ENCODE results near the gene HYOU1. TPM values are rescaled to one million over a fixed set of nuclear protein-coding genes. Genes with fewer than 3 reads are reported as not detected.
A peak's percentile ranks its signal among the peaks of the same experiment; 100 is the strongest.

HYOU1 gene
- total RNA-seq, 5 donors from 2014 or later (not counting 1 experiment from before 2014, with no cell fraction given) = 91.2 to 113 (median 112) TPM

- ATAC-seq (replicated peaks in 1 of 4) = peak; percentile 2 to 13 (median 6)
Observed at GRCh38 chr11:119093942-119094815, 37.2 kb upstream of the HYOU1 start.

GRCh38 chr11:119092880-119093842, 36.2 kb upstream of the HYOU1 start:
- Mint-ChIP-seq H3K9me3 (no peaks in the 10 kb centered on the region), H3K4me1 (peaks cover 28 to 30% (median 28%) of the 10 kb centered on the region in 3 donors), H3K27ac (peak overlapping the region; percentile 82 to 83), H3K27me3 (no peaks in the 10 kb centered on the region), H3K4me3 (peak overlapping the region; percentile 88 to 98 (median 92)), H3K36me3 (peaks cover 26% of the 10 kb centered on the region)
- no peaks in the 10 kb centered on the region for H3K27me3 ChIP-seq (replicated peaks in 1 of 2; ENCODE audit: control insufficient read depth in 2 of 2, extremely low read depth in 1 of 2, insufficient read depth in 2 of 2, low read length in 1 of 2)
- ATAC-seq (replicated peaks in 1 of 4) (no peak), DNase-seq (no peak)
- 64% methylated on average over 6 of the region's 12 CpGs for WGBS (ENCODE audit: insufficient coverage)
- ChIA-PET CTCF (interaction anchor here in 1 of 2 donors (0.9 kb wide), 1 partner anchor 9 kb away, joined by 5 read pairs; the partner anchor contains the start of gene DPAGT1), POLR2A (interaction anchor here (0.5 to 2.0 kb wide), 3 partner anchors 8 to 9 kb away, joined by 3 to 14 read pairs (median 6); partner anchors contain the start of genes DPAGT1 (in 1 of the 2) and HMBS (in 1 of the 2))
- H3K9me3 ChIP-seq = no peaks in the 10 kb centered on the region
- H3K4me1 ChIP-seq (ENCODE audit: control insufficient read depth in 1 of 2, extremely low read depth in 1 of 2, insufficient read depth in 2 of 2, low read length in 2 of 2) = peaks cover 7 to 29% of the 10 kb centered on the region in 2 experiments
- peaks cover 0 to 22% of the 10 kb centered on the region in 2 donors for H3K36me3 ChIP-seq (ENCODE audit: control insufficient read depth in 2 of 2, extremely low read depth in 1 of 2, insufficient read depth in 1 of 2, low read length in 1 of 2)
- peak overlapping the region in 1 of 2 donors; percentile 73 for H3K4me3 ChIP-seq (ENCODE audit: control insufficient read depth in 1 of 2, extremely low read depth in 1 of 2, low read length in 1 of 2)
- peak overlapping the region; percentile 55 for H3K27ac ChIP-seq (ENCODE audit: low read length)

More at GRCh38 chr11:119093942-119094815, 37.2 kb upstream of the HYOU1 start:
- Histone ChIP-seq H3K4me1 (ENCODE audit: control insufficient read depth in 1 of 2, extremely low read depth in 1 of 2, insufficient read depth in 2 of 2, low read length in 2 of 2) (peaks cover 7 to 29% of the 10 kb centered on the region in 2 experiments), H3K9me3 (no peaks in the 10 kb centered on the region), H3K27ac (ENCODE audit: low read length) (peak overlapping the region; percentile 55), H3K27me3 (replicated peaks in 1 of 2; ENCODE audit: control insufficient read depth in 2 of 2, extremely low read depth in 1 of 2, insufficient read depth in 2 of 2, low read length in 1 of 2) (no peaks in the 10 kb centered on the region), H3K4me3 (ENCODE audit: control insufficient read depth in 1 of 2, extremely low read depth in 1 of 2, low read length in 1 of 2) (peak overlapping the region; percentile 73 to 95), H3K36me3 (ENCODE audit: control insufficient read depth in 2 of 2, extremely low read depth in 1 of 2, insufficient read depth in 1 of 2, low read length in 1 of 2) (peaks cover 0 to 28% of the 10 kb centered on the region in 2 donors)
- Mint-ChIP-seq H3K36me3 (peaks cover 35% of the 10 kb centered on the region), H3K9me3 (no peaks in the 10 kb centered on the region), H3K4me1 (peaks cover 30 to 32% (median 31%) of the 10 kb centered on the region in 3 donors), H3K4me3 (peak overlapping the region; percentile 88 to 98 (median 92)), H3K27me3 (no peaks in the 10 kb centered on the region), H3K27ac (peak overlapping the region; percentile 90 to 93)
- POLR2A ChIA-PET = interaction anchor here (0.5 to 2.0 kb wide), 14 partner anchors 8 to 166 kb away, joined by 3 to 15 read pairs (median 4); partner anchors contain the start of genes C2CD2L (in 2 of the 2), VPS11 (in 2 of the 2), DPAGT1 (in 1 of the 2) and HINFP (in 1 of the 2)
- peak in 18 of 35 experiments; percentile 6 to 59 (median 28) for DNase-seq
- WGBS (ENCODE audit: insufficient coverage) = under 1% methylated on average over 70 of the region's 81 CpGs
- CTCF ChIA-PET = interaction anchor here (0.6 to 1.7 kb wide), 4 partner anchors 9 to 103 kb away, joined by 3 to 7 read pairs (median 5); partner anchors contain the start of genes C2CD2L (in 1 of the 2), HINFP (in 1 of the 2) and HMBS (in 1 of the 2)

GRCh38 chr11:119091966-119092879, 35.2 kb upstream of the HYOU1 start:
- DNase-seq (no peak), ATAC-seq (replicated peaks in 1 of 4) (no peak)
- Histone ChIP-seq H3K27me3 (replicated peaks in 1 of 2; ENCODE audit: control insufficient read depth in 2 of 2, extremely low read depth in 1 of 2, insufficient read depth in 2 of 2, low read length in 1 of 2) (no peaks in the 10 kb centered on the region), H3K4me3 (ENCODE audit: control insufficient read depth in 1 of 2, extremely low read depth in 1 of 2, low read length in 1 of 2) (no peak overlapping the region), H3K36me3 (ENCODE audit: control insufficient read depth in 2 of 2, extremely low read depth in 1 of 2, insufficient read depth in 1 of 2, low read length in 1 of 2) (peaks cover 0 to 13% of the 10 kb centered on the region in 2 donors), H3K4me1 (ENCODE audit: control insufficient read depth in 1 of 2, extremely low read depth in 1 of 2, insufficient read depth in 2 of 2, low read length in 2 of 2) (peaks cover 7 to 35% of the 10 kb centered on the region in 2 experiments), H3K27ac (ENCODE audit: low read length) (no peak overlapping the region), H3K9me3 (no peaks in the 10 kb centered on the region)
- no peaks in the 10 kb centered on the region for H3K9me3 Mint-ChIP-seq
- ChIA-PET POLR2A (interaction anchor here (0.5 to 0.6 kb wide), 4 partner anchors 7 to 234 kb away, joined by 3 to 8 read pairs (median 4); partner anchors contain the start of gene DPAGT1 (in 1 of the 2)), CTCF (interaction anchor here (0.7 to 0.9 kb wide), 3 partner anchors 10 to 472 kb away, joined by 4 to 7 read pairs (median 5); partner anchors contain the start of gene DPAGT1 (in 1 of the 2))
- H3K36me3 Mint-ChIP-seq = peaks cover 19% of the 10 kb centered on the region
- peaks cover 32 to 37% (median 34%) of the 10 kb centered on the region in 3 donors for H3K4me1 Mint-ChIP-seq
- peak overlapping the region in 1 of 2 donors; percentile 55 for H3K27ac Mint-ChIP-seq
- H3K4me3 Mint-ChIP-seq = peak overlapping the region in 2 of 3 donors; percentile 13 to 98
- no peaks in the 10 kb centered on the region for H3K27me3 Mint-ChIP-seq
- 94% methylated on average over 8 of the region's 13 CpGs for WGBS (ENCODE audit: insufficient coverage)

GRCh38 chr11:119091178-119091577, 34.2 kb upstream of the HYOU1 start:
- Mint-ChIP-seq H3K4me3 (no peak overlapping the region), H3K9me3 (no peaks in the 10 kb centered on the region)

GRCh38 chr11:119089319-119089718, 32.3 kb upstream of the HYOU1 start:
- Histone ChIP-seq H3K4me1 (ENCODE audit: control insufficient read depth in 1 of 2, extremely low read depth in 1 of 2, insufficient read depth in 2 of 2, low read length in 2 of 2) (peaks cover 8 to 49% of the 10 kb centered on the region in 2 experiments), H3K27ac (ENCODE audit: low read length) (no peak overlapping the region), H3K27me3 (replicated peaks in 1 of 2; ENCODE audit: control insufficient read depth in 2 of 2, extremely low read depth in 1 of 2, insufficient read depth in 2 of 2, low read length in 1 of 2) (no peaks in the 10 kb centered on the region), H3K36me3 (ENCODE audit: control insufficient read depth in 2 of 2, extremely low read depth in 1 of 2, insufficient read depth in 1 of 2, low read length in 1 of 2) (peaks cover 0 to 3% of the 10 kb centered on the region in 2 donors), H3K9me3 (no peaks in the 10 kb centered on the region), H3K4me3 (ENCODE audit: control insufficient read depth in 1 of 2, extremely low read depth in 1 of 2, low read length in 1 of 2) (no peak overlapping the region)
- CTCF ChIA-PET = interaction anchor here in 1 of 2 donors (1.1 kb wide), 1 partner anchor 45 kb away, joined by 9 read pairs; no protein-coding TSS in a partner anchor
- H3K27me3 Mint-ChIP-seq = no peaks in the 10 kb centered on the region
- no peak overlapping the region for H3K27ac Mint-ChIP-seq
- H3K36me3 Mint-ChIP-seq = peaks cover 11% of the 10 kb centered on the region
- ATAC-seq (replicated peaks in 1 of 4) (no peak), DNase-seq (no peak)
- WGBS (ENCODE audit: insufficient coverage) = 100% methylated on average over 1 of the region's 1 CpG
- H3K4me3 Mint-ChIP-seq = no peak overlapping the region
- H3K9me3 Mint-ChIP-seq = no peaks in the 10 kb centered on the region
- POLR2A ChIA-PET = no interaction called here
- peaks cover 27 to 41% (median 39%) of the 10 kb centered on the region in 3 donors for H3K4me1 Mint-ChIP-seq

More at GRCh38 chr11:119091178-119091577, 34.2 kb upstream of the HYOU1 start:
- Histone ChIP-seq H3K36me3 (ENCODE audit: control insufficient read depth in 2 of 2, extremely low read depth in 1 of 2, insufficient read depth in 1 of 2, low read length in 1 of 2) (peaks cover 0 to 3% of the 10 kb centered on the region in 2 donors), H3K27me3 (replicated peaks in 1 of 2; ENCODE audit: control insufficient read depth in 2 of 2, extremely low read depth in 1 of 2, insufficient read depth in 2 of 2, low read length in 1 of 2) (no peaks in the 10 kb centered on the region), H3K9me3 (no peaks in the 10 kb centered on the region), H3K4me1 (ENCODE audit: control insufficient read depth in 1 of 2, extremely low read depth in 1 of 2, insufficient read depth in 2 of 2, low read length in 2 of 2) (peaks cover 7 to 38% of the 10 kb centered on the region in 2 experiments), H3K4me3 (ENCODE audit: control insufficient read depth in 1 of 2, extremely low read depth in 1 of 2, low read length in 1 of 2) (no peak overlapping the region), H3K27ac (ENCODE audit: low read length) (no peak overlapping the region)
- H3K36me3 Mint-ChIP-seq = peaks cover 11% of the 10 kb centered on the region
- 99% methylated on average over 8 of the region's 9 CpGs for WGBS (ENCODE audit: insufficient coverage)
- peaks cover 32 to 35% (median 33%) of the 10 kb centered on the region in 3 donors for H3K4me1 Mint-ChIP-seq
- POLR2A ChIA-PET = interaction anchor here in 1 of 2 donors (0.6 kb wide), 1 partner anchor 261 kb away, joined by 3 read pairs; no protein-coding TSS in a partner anchor
- CTCF ChIA-PET = interaction anchor here in 1 of 2 donors (0.7 kb wide), 2 partner anchors 175 to 471 kb away, joined by 4 to 7 read pairs; no protein-coding TSS in a partner anchor
- no peak overlapping the region for H3K27ac Mint-ChIP-seq
- no peak for ATAC-seq (replicated peaks in 1 of 4)
- no peaks in the 10 kb centered on the region for H3K27me3 Mint-ChIP-seq
- DNase-seq = no peak
